ENCODE measurements around the gene ADCY7.
A peak's percentile ranks its signal among the peaks of the same experiment; 100 is the strongest.

ADCY7 gene

GRCh38 chr16:50278251-50278650 lies 11.9 kb downstream of the ADCY7 start:
- TF ChIP-seq, protein P1, sequence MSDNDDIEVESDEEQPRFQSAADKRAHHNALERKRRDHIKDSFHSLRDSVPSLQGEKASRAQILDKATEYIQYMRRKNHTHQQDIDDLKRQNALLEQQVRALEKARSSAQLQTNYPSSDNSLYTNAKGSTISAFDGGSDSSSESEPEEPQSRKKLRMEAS (IDR thresholded peaks at IDR 0.05; ENCODE audit: low read depth, low read length), result no peak
- TF ChIP-seq POLR2A (IDR thresholded peaks at IDR 0.05; ENCODE audit: extremely low read depth, insufficient read length), result no peak
- TF ChIP-seq MYC (IDR thresholded peaks at IDR 0.05; ENCODE audit: low read depth, low read length), result no peak
- TF ChIP-seq, protein P2, sequence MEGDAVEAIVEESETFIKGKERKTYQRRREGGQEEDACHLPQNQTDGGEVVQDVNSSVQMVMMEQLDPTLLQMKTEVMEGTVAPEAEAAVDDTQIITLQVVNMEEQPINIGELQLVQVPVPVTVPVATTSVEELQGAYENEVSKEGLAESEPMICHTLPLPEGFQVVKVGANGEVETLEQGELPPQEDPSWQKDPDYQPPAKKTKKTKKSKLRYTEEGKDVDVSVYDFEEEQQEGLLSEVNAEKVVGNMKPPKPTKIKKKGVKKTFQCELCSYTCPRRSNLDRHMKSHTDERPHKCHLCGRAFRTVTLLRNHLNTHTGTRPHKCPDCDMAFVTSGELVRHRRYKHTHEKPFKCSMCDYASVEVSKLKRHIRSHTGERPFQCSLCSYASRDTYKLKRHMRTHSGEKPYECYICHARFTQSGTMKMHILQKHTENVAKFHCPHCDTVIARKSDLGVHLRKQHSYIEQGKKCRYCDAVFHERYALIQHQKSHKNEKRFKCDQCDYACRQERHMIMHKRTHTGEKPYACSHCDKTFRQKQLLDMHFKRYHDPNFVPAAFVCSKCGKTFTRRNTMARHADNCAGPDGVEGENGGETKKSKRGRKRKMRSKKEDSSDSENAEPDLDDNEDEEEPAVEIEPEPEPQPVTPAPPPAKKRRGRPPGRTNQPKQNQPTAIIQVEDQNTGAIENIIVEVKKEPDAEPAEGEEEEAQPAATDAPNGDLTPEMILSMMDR (IDR thresholded peaks at IDR 0.05; ENCODE audit: low read depth, low read length), result no peak
- no peak for DNase-seq (ENCODE audit: low read depth)
- no peak overlapping the region for H3K4me3 ChIP-seq (ENCODE audit: low read depth, low read length)

DNA sequence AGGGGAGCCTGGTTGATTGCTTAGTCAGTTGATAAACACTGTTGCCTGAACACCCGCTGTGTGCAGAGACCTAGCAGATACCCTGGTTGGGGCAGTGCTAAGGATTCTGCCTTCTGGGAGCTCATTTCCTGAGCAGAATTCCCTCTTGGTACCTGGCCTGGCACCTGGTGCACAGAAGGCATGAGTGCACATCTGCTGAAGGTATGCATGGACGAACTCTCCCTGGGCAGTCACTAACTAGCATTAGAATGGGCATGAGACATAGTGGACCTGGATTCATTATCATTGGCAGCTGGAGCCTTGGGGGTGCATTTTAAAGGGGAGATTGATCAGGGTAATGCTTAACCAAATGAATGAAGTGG lies 13.1 kb downstream of the ADCY7 start:
- peak overlapping the region; percentile 46 for H3K4me3 ChIP-seq (ENCODE audit: low read depth, low read length)
- no peak for DNase-seq (ENCODE audit: low read depth)
- TF ChIP-seq, protein P1 (IDR thresholded peaks at IDR 0.05; ENCODE audit: low read depth, low read length), result no peak
- TF ChIP-seq, protein P2 (IDR thresholded peaks at IDR 0.05; ENCODE audit: low read depth, low read length), result no peak
- TF ChIP-seq POLR2A (IDR thresholded peaks at IDR 0.05; ENCODE audit: extremely low read depth, insufficient read length) (no peak), MYC (IDR thresholded peaks at IDR 0.05; ENCODE audit: low read depth, low read length) (no peak)

- H3K4me3 ChIP-seq (ENCODE audit: low read depth, low read length), result no peak overlapping the region
- TF ChIP-seq, protein P2 (IDR thresholded peaks at IDR 0.05; ENCODE audit: low read depth, low read length), result no peak
- no peak for TF ChIP-seq POLR2A (IDR thresholded peaks at IDR 0.05; ENCODE audit: extremely low read depth, insufficient read length)
- TF ChIP-seq MYC (IDR thresholded peaks at IDR 0.05; ENCODE audit: low read depth, low read length), result no peak
- TF ChIP-seq, protein P1 (IDR thresholded peaks at IDR 0.05; ENCODE audit: low read depth, low read length), result no peak
- no peak for DNase-seq (ENCODE audit: low read depth)
These were observed 14.6 kb downstream of the ADCY7 start for GRCh38 chr16:50280932-50281331.

DNA sequence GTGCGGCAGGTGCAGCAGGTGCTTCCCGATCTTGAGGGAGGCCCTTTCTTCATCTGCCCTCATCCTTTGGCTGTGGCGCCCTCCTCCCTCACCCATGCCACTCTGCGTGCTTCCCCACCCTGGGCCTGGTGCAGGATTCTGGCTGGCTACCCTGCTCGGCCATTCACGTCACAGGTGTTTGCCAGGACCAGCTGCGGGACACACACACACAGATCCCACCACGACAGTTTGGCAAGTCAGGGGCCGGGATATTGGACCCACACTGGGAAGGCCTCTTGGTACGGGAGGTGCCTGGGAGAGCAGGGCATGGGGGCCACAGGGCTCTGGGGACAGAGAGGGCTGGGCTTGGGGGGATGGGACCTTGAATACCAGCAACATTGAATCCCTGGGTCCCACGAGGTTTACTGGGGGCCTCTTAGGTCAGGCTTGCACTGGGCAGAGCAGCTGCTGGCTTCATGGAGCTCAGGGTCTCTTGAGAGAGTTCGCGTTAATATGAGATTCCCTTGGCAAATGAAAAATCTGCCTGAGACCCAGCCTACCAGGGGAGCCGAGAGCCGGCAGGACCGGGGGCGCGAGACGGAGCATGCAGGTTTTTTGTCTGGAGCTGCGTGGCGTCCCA lies 15.1 kb downstream of the ADCY7 start:
- TF ChIP-seq, protein P1 (IDR thresholded peaks at IDR 0.05; ENCODE audit: low read depth, low read length), result no peak
- TF ChIP-seq MYC (IDR thresholded peaks at IDR 0.05; ENCODE audit: low read depth, low read length), result no peak
- no peak for TF ChIP-seq POLR2A (IDR thresholded peaks at IDR 0.05; ENCODE audit: extremely low read depth, insufficient read length)
- TF ChIP-seq, protein P2 (IDR thresholded peaks at IDR 0.05; ENCODE audit: low read depth, low read length), result no peak
- peak overlapping the region; percentile 38 for H3K4me3 ChIP-seq (ENCODE audit: low read depth, low read length)
- DNase-seq (ENCODE audit: low read depth), result no peak

- peak overlapping the region; percentile 46 for H3K4me3 ChIP-seq (ENCODE audit: low read depth, low read length)
- TF ChIP-seq, protein P2 (IDR thresholded peaks at IDR 0.05; ENCODE audit: low read depth, low read length), result no peak
- peak; percentile 24; the same call in 1 of the 2 replicates for TF ChIP-seq MYC (IDR thresholded peaks at IDR 0.05; ENCODE audit: low read depth, low read length)
- TF ChIP-seq, protein P1 (IDR thresholded peaks at IDR 0.05; ENCODE audit: low read depth, low read length), result no peak
- TF ChIP-seq POLR2A (IDR thresholded peaks at IDR 0.05; ENCODE audit: extremely low read depth, insufficient read length), result no peak
- peak; percentile 100 for DNase-seq (ENCODE audit: low read depth)
These were observed 15.7 kb downstream of the ADCY7 start for GRCh38 chr16:50282010-50282538.
